ENCODE results near the gene GINS1. TPM values are rescaled to one million over a fixed set of nuclear protein-coding genes. Genes with fewer than 3 reads are reported as not detected.

GINS1 gene
- total RNA-seq, 3 donors from 2014 or later: 0.32 to 0.73 (median 0.33) TPM

DNA sequence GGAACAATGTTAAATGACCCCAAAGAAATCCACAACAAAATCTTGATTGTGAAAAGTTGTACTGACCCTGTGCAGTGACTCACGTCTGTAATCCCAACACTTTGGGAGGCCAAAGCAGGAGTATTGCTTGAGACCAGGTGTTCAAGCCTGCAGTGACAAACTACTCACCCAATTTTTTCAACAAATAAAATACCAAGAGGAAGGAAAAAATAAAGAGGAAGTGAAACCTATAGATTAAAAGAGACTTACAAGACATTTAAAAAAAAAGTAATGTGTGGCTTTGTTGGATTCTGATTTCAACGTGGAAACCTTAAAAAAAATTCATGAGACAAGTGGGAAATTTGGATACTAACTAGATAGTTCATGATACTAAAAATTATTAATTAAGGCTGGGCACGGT, 31.9 kb downstream of the GINS1 start:
- no peaks in the 10 kb centered on the region for H3K27me3 ChIP-seq
- H3K27ac ChIP-seq: no peak overlapping the region
- H3K4me3 ChIP-seq: no peak overlapping the region
- intact Hi-C loops (cut with DNase I; ENCODE audit: low total_unique reads): no loop called here
- H3K9me3 ChIP-seq: no peaks in the 10 kb centered on the region
- TF ChIP-seq CTCF (IDR thresholded peaks at IDR 0.05) (no peak), POLR2A (IDR thresholded peaks at IDR 0.05) (no peak), POLR2AphosphoS5 (IDR thresholded peaks at IDR 0.05) (no peak)
- no peaks in the 10 kb centered on the region for H3K36me3 ChIP-seq
- DNase-seq (ENCODE audit: low spot score in 2 of 2): no peak
- H3K4me1 ChIP-seq: no peaks in the 10 kb centered on the region

DNA sequence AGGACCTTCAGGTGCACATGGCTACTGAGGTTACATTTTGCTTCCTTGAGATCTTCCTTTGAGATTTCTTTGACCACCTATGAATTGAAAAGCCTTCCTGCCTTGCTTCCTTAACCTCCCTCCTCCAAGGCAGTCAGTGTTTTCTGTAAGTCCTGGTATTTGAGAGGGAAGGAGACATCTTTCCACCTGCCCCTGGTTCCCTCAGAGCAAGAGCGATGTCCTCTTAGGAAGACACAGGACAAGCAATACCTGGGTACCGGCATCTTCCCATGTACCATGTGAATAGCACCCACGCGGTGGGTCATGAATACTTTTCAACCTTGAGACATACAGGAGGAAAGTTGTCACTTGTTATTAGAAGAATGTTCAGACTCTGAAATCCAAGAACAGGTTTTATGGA, 37.1 kb downstream of the GINS1 start:
- no peaks in the 10 kb centered on the region for H3K9me3 ChIP-seq
- H3K27ac ChIP-seq: no peak overlapping the region
- intact Hi-C loops (cut with DNase I; ENCODE audit: low total_unique reads): no loop called here
- no peak for TF ChIP-seq POLR2A (IDR thresholded peaks at IDR 0.05)
- TF ChIP-seq POLR2AphosphoS5 (IDR thresholded peaks at IDR 0.05): no peak
- no peak for TF ChIP-seq CTCF (IDR thresholded peaks at IDR 0.05)
- H3K27me3 ChIP-seq: no peaks in the 10 kb centered on the region
- no peaks in the 10 kb centered on the region for H3K4me1 ChIP-seq
- DNase-seq (ENCODE audit: low spot score in 2 of 2): no peak
- no peaks in the 10 kb centered on the region for H3K36me3 ChIP-seq
- no peak overlapping the region for H3K4me3 ChIP-seq

GRCh38 chr20:25447671-25448070, 40.2 kb downstream of the GINS1 start:
- intact Hi-C loops (cut with DNase I; ENCODE audit: low total_unique reads): no loop called here
- TF ChIP-seq POLR2AphosphoS5 (IDR thresholded peaks at IDR 0.05) (no peak), CTCF (IDR thresholded peaks at IDR 0.05) (no peak), POLR2A (IDR thresholded peaks at IDR 0.05) (no peak)
- Histone ChIP-seq H3K4me3 (no peak overlapping the region), H3K9me3 (no peaks in the 10 kb centered on the region), H3K36me3 (peaks cover 4% of the 10 kb centered on the region), H3K27ac (no peak overlapping the region), H3K4me1 (no peaks in the 10 kb centered on the region), H3K27me3 (no peaks in the 10 kb centered on the region)
- no peak for DNase-seq (ENCODE audit: low spot score in 2 of 2)

DNA sequence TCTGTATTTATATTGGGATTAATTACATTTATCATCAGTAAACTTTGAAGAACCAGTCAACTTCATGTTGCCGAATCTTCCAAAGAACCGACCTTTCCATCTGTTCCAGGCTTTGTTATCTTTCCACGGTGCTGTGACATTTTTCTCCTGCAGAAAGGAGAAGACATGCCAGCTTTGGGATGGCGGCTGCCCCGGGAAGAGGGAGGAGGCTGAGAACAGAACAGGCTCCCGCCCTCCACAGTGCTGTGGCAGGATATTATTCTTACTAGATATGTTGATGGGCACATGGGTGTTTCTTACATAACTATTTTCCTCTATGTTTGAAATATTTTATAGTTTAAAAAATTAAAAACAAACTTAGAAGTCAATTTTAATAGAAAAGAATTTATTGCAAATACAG, 44.9 kb downstream of the GINS1 start:
- no peak for DNase-seq (ENCODE audit: low spot score in 2 of 2)
- H3K27me3 ChIP-seq: no peaks in the 10 kb centered on the region
- no peak overlapping the region for H3K27ac ChIP-seq
- peaks cover 4% of the 10 kb centered on the region for H3K36me3 ChIP-seq
- TF ChIP-seq CTCF (IDR thresholded peaks at IDR 0.05) (no peak), POLR2A (IDR thresholded peaks at IDR 0.05) (no peak), POLR2AphosphoS5 (IDR thresholded peaks at IDR 0.05) (no peak)
- H3K4me1 ChIP-seq: no peaks in the 10 kb centered on the region
- H3K4me3 ChIP-seq: no peak overlapping the region
- H3K9me3 ChIP-seq: no peaks in the 10 kb centered on the region
- intact Hi-C loops (cut with DNase I; ENCODE audit: low total_unique reads): no loop called here

DNA sequence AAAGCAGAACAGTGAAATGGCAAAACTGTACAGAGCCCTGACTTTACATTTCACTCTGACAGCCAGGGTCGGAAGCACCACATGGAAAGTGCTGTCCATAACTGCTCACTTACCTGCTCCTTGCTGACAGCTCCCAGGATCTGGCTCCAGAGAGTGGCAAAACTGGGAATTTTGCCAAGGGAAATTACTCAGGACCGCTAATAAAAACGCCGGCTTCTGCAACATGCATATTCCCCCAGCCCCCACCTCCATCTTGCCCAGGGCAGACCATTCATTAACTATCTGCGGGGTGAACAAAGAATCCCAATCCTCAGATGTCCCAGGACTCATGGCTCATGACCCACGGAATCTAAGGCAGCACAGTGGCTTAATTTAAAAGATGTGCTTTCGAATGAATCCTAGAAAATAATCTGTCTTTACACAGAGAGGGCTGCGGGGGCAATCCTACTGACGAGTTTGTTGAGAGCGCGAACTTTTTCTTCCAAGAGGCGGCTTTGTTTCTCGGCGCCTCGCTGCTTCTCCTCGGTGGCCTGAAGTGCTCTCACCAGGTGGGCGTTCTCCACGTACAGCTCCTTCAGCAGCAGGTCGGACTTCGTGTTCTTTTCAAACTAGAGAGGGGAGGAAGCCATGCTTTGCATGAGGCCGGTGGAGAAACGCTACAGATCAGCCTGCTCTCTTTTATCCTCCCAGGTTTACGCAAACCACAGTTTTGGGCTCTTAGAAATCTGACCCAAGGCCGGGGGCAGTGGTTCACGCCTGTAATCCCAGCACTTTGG, 45.8 kb downstream of the GINS1 start:
- TF ChIP-seq POLR2A (IDR thresholded peaks at IDR 0.05) (no peak), POLR2AphosphoS5 (IDR thresholded peaks at IDR 0.05) (no peak), CTCF (IDR thresholded peaks at IDR 0.05) (no peak)
- peaks cover 4% of the 10 kb centered on the region for H3K36me3 ChIP-seq
- intact Hi-C loops (cut with DNase I; ENCODE audit: low total_unique reads): no loop called here
- H3K9me3 ChIP-seq: no peaks in the 10 kb centered on the region
- no peaks in the 10 kb centered on the region for H3K27me3 ChIP-seq
- H3K27ac ChIP-seq: no peak overlapping the region
- DNase-seq (ENCODE audit: low spot score in 2 of 2): no peak
- H3K4me1 ChIP-seq: no peaks in the 10 kb centered on the region
- no peak overlapping the region for H3K4me3 ChIP-seq
